ENCODE data around the gene DNAJA3.

DNA sequence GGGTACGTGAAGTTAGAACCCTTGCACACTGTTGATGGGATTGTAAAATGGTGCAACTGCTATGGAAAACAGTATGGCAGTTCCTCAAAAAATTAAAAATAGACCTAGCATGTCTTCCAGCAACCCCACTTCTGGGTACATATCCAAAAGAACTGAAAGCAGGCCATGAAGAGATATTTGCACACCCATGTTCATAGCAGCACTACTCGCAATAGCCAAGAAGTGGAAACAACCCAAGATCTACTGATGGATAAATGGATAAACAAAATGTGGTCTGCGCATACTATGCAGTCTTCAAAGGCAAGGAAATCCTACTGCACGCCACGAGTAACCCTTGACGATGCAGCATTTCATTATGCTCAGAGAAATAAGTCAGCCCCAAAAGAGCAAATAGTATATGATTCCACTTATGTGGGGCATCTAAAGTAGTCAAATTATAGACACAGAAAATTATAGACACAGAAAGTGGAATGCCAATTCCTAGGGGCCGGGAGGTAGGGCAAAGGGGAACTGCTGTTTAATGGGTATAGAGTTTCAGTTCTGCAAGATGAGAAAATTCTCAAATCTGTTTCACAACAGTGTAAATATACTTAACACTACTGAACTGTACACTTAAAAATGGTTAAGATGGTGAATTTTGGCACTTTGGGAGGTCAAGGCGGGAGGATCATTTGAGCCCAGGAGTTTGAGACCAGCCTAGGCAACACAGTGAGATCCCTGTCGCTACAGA is 26.5 kb upstream of the DNAJA3 start:
- TF ChIP-seq, protein P1, sequence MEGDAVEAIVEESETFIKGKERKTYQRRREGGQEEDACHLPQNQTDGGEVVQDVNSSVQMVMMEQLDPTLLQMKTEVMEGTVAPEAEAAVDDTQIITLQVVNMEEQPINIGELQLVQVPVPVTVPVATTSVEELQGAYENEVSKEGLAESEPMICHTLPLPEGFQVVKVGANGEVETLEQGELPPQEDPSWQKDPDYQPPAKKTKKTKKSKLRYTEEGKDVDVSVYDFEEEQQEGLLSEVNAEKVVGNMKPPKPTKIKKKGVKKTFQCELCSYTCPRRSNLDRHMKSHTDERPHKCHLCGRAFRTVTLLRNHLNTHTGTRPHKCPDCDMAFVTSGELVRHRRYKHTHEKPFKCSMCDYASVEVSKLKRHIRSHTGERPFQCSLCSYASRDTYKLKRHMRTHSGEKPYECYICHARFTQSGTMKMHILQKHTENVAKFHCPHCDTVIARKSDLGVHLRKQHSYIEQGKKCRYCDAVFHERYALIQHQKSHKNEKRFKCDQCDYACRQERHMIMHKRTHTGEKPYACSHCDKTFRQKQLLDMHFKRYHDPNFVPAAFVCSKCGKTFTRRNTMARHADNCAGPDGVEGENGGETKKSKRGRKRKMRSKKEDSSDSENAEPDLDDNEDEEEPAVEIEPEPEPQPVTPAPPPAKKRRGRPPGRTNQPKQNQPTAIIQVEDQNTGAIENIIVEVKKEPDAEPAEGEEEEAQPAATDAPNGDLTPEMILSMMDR (IDR thresholded peaks at IDR 0.05), result no peak
- TF ChIP-seq EP300 (IDR thresholded peaks at IDR 0.05) (no peak), POLR2AphosphoS5 (IDR thresholded peaks at IDR 0.05) (no peak)
